ENCODE data around the gene CD276. TPM values are rescaled to one million over a fixed set of nuclear protein-coding genes. Genes with fewer than 3 reads are reported as not detected.
A peak's percentile ranks its signal among the peaks of the same experiment; 100 is the strongest.

CD276 gene
- total and polyA plus RNA-seq, 8 donors = 10.4 to 185 (median 32.4) TPM

DNA sequence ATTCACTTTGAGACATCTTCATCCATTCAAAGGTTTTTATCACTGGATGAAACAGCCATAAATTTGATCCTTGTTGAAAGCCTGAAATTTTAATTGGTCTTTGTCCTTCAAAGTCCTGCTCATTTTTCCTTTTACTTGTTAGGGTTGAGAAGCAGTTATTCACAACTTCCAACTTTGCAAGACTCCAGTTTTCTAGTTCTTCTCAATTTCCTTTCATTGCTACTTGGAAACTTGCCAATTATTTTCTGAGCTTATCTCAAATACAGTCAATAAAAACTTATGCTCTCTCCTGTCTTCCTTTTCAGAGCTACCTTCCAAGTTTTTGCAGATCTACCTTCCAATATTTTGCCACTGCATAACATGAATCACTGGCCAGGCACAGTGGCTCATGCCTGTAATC is 23.7 kb upstream of the CD276 start:
- H3K4me1 ChIP-seq = no peaks in the 10 kb centered on the region
- H3K27ac ChIP-seq = no peak overlapping the region
- no peaks in the 10 kb centered on the region for H3K36me3 ChIP-seq
- no peaks in the 10 kb centered on the region for H3K27me3 ChIP-seq
- TF ChIP-seq EP300 (IDR thresholded peaks at IDR 0.05) (no peak), POLR2AphosphoS5 (IDR thresholded peaks at IDR 0.05) (no peak), POLR2A (IDR thresholded peaks at IDR 0.05) (no peak)
- TF ChIP-seq, protein P1, sequence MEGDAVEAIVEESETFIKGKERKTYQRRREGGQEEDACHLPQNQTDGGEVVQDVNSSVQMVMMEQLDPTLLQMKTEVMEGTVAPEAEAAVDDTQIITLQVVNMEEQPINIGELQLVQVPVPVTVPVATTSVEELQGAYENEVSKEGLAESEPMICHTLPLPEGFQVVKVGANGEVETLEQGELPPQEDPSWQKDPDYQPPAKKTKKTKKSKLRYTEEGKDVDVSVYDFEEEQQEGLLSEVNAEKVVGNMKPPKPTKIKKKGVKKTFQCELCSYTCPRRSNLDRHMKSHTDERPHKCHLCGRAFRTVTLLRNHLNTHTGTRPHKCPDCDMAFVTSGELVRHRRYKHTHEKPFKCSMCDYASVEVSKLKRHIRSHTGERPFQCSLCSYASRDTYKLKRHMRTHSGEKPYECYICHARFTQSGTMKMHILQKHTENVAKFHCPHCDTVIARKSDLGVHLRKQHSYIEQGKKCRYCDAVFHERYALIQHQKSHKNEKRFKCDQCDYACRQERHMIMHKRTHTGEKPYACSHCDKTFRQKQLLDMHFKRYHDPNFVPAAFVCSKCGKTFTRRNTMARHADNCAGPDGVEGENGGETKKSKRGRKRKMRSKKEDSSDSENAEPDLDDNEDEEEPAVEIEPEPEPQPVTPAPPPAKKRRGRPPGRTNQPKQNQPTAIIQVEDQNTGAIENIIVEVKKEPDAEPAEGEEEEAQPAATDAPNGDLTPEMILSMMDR (IDR thresholded peaks at IDR 0.05) = no peak
- intact Hi-C loops (cut with DNase I; ENCODE audit: low total_unique reads) = no loop called here
- H3K9me3 ChIP-seq = peaks cover 0 to 7% (median 3%) of the 10 kb centered on the region in 4 donors
- no peak overlapping the region for H3K4me3 ChIP-seq
- no peak for DNase-seq

DNA sequence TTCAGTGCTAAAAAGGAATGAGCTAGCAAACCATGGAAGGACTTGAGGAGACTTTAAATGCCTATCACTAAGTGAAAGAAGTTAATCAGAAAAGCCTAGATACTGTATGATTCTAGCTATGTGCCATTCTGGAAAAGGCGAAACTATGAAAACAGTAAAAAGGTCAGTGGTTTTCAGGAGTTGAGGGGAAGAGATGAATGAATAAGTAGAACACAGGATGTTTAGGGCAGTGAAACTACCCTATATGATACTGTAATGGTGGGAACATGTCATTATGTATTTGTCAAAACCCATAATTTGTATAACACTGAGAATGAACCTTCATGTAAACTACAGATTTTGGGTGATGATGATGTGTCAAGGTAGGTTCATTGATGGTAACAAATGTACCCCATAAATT is 9.6 kb upstream of the CD276 start:
- H3K4me1 ChIP-seq = peaks cover 0 to 8% (median 3%) of the 10 kb centered on the region in 4 donors
- WGBS, 5 donors = 84 to 91% (median 88%) methylated on average over 1 of the region's 1 CpG
- H3K4me3 ChIP-seq = no peak overlapping the region
- H3K9me3 ChIP-seq = no peaks in the 10 kb centered on the region
- H3K27me3 ChIP-seq = peaks cover 0 to 37% (median 8%) of the 10 kb centered on the region in 3 donors
- no peak for TF ChIP-seq POLR2AphosphoS5 (IDR thresholded peaks at IDR 0.05)
- TF ChIP-seq EP300 (IDR thresholded peaks at IDR 0.05) = no peak
- TF ChIP-seq POLR2A (IDR thresholded peaks at IDR 0.05) = no peak
- TF ChIP-seq, protein P1 (IDR thresholded peaks at IDR 0.05) = no peak
- DNase-seq = no peak
- intact Hi-C loops (cut with DNase I; ENCODE audit: low total_unique reads) = no loop called here
- H3K36me3 ChIP-seq = no peaks in the 10 kb centered on the region
- H3K27ac ChIP-seq = no peak overlapping the region

DNA sequence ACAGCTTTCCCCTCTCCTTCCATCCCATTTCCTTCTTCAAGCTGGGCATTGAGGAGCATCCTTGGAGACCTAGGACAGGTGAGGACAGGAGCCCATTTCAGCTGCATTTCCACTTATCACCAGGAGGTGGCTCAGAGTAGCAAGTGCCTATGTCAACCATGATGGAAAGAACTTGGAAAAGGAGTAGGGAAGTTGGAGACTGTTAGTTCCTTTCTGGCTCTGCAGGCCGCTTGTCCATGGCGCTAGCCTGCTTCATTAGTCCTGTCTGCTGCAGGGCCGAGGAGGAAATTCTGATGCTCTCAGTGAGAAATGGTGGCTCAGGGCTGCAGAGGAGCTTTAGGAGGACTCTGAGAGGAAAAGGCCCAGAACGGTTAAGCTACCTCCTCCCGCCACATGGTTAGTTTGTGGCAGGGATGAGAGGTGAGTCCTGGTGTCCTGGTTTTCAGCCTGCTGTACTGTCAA is 7.0 kb upstream of the CD276 start:
- no peaks in the 10 kb centered on the region for H3K9me3 ChIP-seq
- H3K27ac ChIP-seq = no peak overlapping the region
- H3K36me3 ChIP-seq = no peaks in the 10 kb centered on the region
- peaks cover 0 to 8% (median 3%) of the 10 kb centered on the region in 4 donors for H3K4me1 ChIP-seq
- H3K27me3 ChIP-seq = peaks cover 0 to 15% (median 0%) of the 10 kb centered on the region in 3 donors
- TF ChIP-seq, protein P1 (IDR thresholded peaks at IDR 0.05) = peak in 6 of 7 experiments; percentile 17 to 96 (median 92)
- TF ChIP-seq POLR2AphosphoS5 (IDR thresholded peaks at IDR 0.05) (peak in 1 of 3 donors; percentile 63), POLR2A (IDR thresholded peaks at IDR 0.05) (no peak)
- WGBS, 5 donors = 31 to 49% (median 37%) methylated on average over 5 of the region's 5 CpGs
- peak; percentile 77 to 89 for DNase-seq
- H3K4me3 ChIP-seq = no peak overlapping the region
- intact Hi-C loops (cut with DNase I; ENCODE audit: low total_unique reads) = no loop called here

DNA sequence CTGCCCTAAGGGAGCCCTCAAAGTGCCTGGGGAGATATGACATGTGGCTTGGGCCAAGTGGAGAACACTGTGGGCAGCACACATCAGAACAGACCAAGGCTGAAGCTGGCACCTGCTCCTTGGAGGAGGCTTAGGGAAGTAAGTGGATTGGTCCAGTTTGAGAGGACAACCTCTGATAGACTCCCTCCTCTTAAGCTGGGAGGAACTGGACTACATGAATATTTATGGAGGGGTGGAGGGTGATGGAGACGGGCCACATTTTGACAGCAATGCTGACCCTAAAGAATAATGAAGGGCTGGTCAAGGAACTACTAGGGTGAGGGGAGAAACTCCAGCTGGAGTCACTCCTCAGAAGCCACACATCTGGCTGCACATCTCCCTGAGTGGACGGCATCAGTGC is 6.5 kb upstream of the CD276 start:
- H3K36me3 ChIP-seq = no peaks in the 10 kb centered on the region
- no peak for DNase-seq
- intact Hi-C loops (cut with DNase I; ENCODE audit: low total_unique reads) = no loop called here
- TF ChIP-seq EP300 (IDR thresholded peaks at IDR 0.05) (no peak), POLR2AphosphoS5 (IDR thresholded peaks at IDR 0.05) (no peak), POLR2A (IDR thresholded peaks at IDR 0.05) (no peak)
- TF ChIP-seq, protein P1 (IDR thresholded peaks at IDR 0.05) = no peak
- H3K27me3 ChIP-seq = peaks cover 0 to 9% (median 0%) of the 10 kb centered on the region in 3 donors
- peaks cover 0 to 8% (median 3%) of the 10 kb centered on the region in 4 donors for H3K4me1 ChIP-seq
- no peaks in the 10 kb centered on the region for H3K9me3 ChIP-seq
- H3K4me3 ChIP-seq = no peak overlapping the region
- WGBS, 5 donors = 57 to 85% (median 79%) methylated on average over 2 of the region's 2 CpGs
- H3K27ac ChIP-seq = no peak overlapping the region
